ENCODE data around the gene BHLHA9. TPM values are rescaled to one million over a fixed set of nuclear protein-coding genes. Genes with fewer than 3 reads are reported as not detected.

Gene BHLHA9
- total RNA-seq, 1 experiment from 2014 or later, result not detected

- no peak for ATAC-seq
- DNase-seq (ENCODE audit: low spot score), result no peak
- Mint-ChIP-seq H3K4me3 (no peak overlapping the region), H3K4me1 (peaks cover 1% of the 10 kb centered on the region), H3K27ac (no peak overlapping the region), H3K9me3 (no peaks in the 10 kb centered on the region), H3K36me3 (no peaks in the 10 kb centered on the region), H3K27me3 (ENCODE audit: low read depth) (peaks cover 7% of the 10 kb centered on the region)
- no peak for TF ChIP-seq CBFB (CRISPR knock-in tag; IDR thresholded peaks at IDR 0.05; ENCODE audit: low read depth)
- no peak for TF ChIP-seq ZBTB21 (CRISPR knock-in tag; IDR thresholded peaks at IDR 0.05; ENCODE audit: borderline replicate concordance)
- TF ChIP-seq, protein P1, sequence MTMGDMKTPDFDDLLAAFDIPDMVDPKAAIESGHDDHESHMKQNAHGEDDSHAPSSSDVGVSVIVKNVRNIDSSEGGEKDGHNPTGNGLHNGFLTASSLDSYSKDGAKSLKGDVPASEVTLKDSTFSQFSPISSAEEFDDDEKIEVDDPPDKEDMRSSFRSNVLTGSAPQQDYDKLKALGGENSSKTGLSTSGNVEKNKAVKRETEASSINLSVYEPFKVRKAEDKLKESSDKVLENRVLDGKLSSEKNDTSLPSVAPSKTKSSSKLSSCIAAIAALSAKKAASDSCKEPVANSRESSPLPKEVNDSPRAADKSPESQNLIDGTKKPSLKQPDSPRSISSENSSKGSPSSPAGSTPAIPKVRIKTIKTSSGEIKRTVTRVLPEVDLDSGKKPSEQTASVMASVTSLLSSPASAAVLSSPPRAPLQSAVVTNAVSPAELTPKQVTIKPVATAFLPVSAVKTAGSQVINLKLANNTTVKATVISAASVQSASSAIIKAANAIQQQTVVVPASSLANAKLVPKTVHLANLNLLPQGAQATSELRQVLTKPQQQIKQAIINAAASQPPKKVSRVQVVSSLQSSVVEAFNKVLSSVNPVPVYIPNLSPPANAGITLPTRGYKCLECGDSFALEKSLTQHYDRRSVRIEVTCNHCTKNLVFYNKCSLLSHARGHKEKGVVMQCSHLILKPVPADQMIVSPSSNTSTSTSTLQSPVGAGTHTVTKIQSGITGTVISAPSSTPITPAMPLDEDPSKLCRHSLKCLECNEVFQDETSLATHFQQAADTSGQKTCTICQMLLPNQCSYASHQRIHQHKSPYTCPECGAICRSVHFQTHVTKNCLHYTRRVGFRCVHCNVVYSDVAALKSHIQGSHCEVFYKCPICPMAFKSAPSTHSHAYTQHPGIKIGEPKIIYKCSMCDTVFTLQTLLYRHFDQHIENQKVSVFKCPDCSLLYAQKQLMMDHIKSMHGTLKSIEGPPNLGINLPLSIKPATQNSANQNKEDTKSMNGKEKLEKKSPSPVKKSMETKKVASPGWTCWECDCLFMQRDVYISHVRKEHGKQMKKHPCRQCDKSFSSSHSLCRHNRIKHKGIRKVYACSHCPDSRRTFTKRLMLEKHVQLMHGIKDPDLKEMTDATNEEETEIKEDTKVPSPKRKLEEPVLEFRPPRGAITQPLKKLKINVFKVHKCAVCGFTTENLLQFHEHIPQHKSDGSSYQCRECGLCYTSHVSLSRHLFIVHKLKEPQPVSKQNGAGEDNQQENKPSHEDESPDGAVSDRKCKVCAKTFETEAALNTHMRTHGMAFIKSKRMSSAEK (CRISPR knock-in tag; IDR thresholded peaks at IDR 0.05; ENCODE audit: borderline replicate concordance), result no peak
- TF ChIP-seq OVOL2 (CRISPR knock-in tag; IDR thresholded peaks at IDR 0.05; ENCODE audit: borderline replicate concordance), result no peak
- TF ChIP-seq IRF2 (CRISPR knock-in tag; IDR thresholded peaks at IDR 0.05; ENCODE audit: borderline replicate concordance, low read depth), result no peak
- no peak for TF ChIP-seq ZNF416 (CRISPR knock-in tag; IDR thresholded peaks at IDR 0.05)
- POLR2A ChIA-PET, result no interaction called here
- CTCF ChIA-PET, result interaction anchor here (0.7 to 5.6 kb wide), 3 partner anchors 13 to 358 kb away, joined by 3 to 29 read pairs (median 8); no protein-coding TSS in a partner anchor
These were observed 2.5 kb downstream of the BHLHA9 start for GRCh38 chr17:1272701-1273100.

DNA sequence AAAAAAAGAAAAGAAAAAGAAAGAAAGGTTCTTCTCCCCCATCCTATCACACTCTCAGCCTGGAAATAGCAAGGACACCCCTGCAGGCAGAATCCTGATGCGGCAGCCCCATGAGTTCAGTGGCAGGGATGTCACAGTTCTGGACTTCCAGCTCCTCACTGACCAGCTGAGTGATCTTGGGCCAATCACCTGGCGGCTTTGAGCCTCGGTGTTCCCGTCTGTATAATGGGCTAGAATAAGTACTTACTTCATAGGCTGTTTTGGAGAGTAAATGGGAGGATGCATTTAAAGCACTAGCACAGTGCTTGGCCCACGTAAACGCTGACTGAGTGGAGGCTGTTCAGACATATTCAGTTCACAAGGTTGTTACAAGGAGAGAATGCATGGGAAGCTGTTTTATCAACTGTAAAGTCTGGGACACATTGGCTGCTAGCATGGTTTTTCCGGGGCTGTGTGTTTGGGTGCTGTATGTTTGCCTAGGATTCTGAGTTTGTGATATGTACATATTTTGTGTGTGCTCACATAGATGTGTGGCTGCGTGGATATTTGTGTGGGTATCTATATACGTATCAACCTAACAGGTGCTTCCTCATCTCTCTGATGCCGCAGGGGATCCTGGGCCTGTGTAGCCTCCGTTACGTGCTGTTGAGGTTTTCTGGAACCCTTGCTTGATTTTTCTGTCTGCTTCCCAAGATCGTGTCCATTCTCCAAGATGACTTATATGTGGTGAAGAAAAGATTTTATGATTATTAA, 3.4 kb downstream of the BHLHA9 start:
- Mint-ChIP-seq H3K27ac (no peak overlapping the region), H3K9me3 (no peaks in the 10 kb centered on the region), H3K4me3 (no peak overlapping the region), H3K27me3 (ENCODE audit: low read depth) (peaks cover 7% of the 10 kb centered on the region), H3K36me3 (no peaks in the 10 kb centered on the region), H3K4me1 (no peaks in the 10 kb centered on the region)
- CTCF ChIA-PET, result interaction anchor here (1.0 to 5.6 kb wide), 4 partner anchors 59 to 259 kb away, joined by 3 to 29 read pairs (median 4); no protein-coding TSS in a partner anchor
- TF ChIP-seq ZNF219 (CRISPR knock-in tag; IDR thresholded peaks at IDR 0.05; ENCODE audit: borderline replicate concordance) (no peak), OVOL2 (CRISPR knock-in tag; IDR thresholded peaks at IDR 0.05; ENCODE audit: borderline replicate concordance) (no peak), JUN (CRISPR knock-in tag; IDR thresholded peaks at IDR 0.05) (no peak), ZNF138 (CRISPR knock-in tag; conservative IDR thresholded peaks at IDR 0.05) (no peak), MAX (CRISPR knock-in tag; IDR thresholded peaks at IDR 0.05) (no peak), GTF2I (CRISPR knock-in tag; conservative IDR thresholded peaks at IDR 0.05) (no peak), GABPB1 (CRISPR knock-in tag; IDR thresholded peaks at IDR 0.05) (no peak)
- TF ChIP-seq, protein P2, sequence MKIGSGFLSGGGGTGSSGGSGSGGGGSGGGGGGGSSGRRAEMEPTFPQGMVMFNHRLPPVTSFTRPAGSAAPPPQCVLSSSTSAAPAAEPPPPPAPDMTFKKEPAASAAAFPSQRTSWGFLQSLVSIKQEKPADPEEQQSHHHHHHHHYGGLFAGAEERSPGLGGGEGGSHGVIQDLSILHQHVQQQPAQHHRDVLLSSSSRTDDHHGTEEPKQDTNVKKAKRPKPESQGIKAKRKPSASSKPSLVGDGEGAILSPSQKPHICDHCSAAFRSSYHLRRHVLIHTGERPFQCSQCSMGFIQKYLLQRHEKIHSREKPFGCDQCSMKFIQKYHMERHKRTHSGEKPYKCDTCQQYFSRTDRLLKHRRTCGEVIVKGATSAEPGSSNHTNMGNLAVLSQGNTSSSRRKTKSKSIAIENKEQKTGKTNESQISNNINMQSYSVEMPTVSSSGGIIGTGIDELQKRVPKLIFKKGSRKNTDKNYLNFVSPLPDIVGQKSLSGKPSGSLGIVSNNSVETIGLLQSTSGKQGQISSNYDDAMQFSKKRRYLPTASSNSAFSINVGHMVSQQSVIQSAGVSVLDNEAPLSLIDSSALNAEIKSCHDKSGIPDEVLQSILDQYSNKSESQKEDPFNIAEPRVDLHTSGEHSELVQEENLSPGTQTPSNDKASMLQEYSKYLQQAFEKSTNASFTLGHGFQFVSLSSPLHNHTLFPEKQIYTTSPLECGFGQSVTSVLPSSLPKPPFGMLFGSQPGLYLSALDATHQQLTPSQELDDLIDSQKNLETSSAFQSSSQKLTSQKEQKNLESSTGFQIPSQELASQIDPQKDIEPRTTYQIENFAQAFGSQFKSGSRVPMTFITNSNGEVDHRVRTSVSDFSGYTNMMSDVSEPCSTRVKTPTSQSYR (CRISPR knock-in tag; IDR thresholded peaks at IDR 0.05), result no peak
- TF ChIP-seq, protein P1 (CRISPR knock-in tag; IDR thresholded peaks at IDR 0.05; ENCODE audit: borderline replicate concordance), result no peak
- ATAC-seq, result no peak
- no peak for DNase-seq (ENCODE audit: low spot score)
- POLR2A ChIA-PET, result no interaction called here

Data from WTC11 (cell line).